OCI-LY7 (cell line): Measurements from ENCODE around the gene CMAS.

Experiments used
- EZH2phosphoT487 ChIP-seq: fragments of 200-600 bp; sonication (generic); IDR thresholded peaks from 2 replicates; pipeline ENCODE4 v1.6.1; 2018; ENCODE audit warnings: low read depth, borderline replicate concordance, mild to moderate bottlenecking, mixed run types, antibody characterized with exemption, low read length, moderate library complexity, mixed read lengths
- TF ChIP-seq, protein P1 (sequence below): fragments of 200-600 bp; sonication (generic); conservative IDR thresholded peaks from 2 replicates; pipeline ENCODE4 v1.5.1; 2014; ENCODE audit warnings: mild to moderate bottlenecking, antibody characterized with exemption, low read length, moderate library complexity, mixed read lengths

DNA sequence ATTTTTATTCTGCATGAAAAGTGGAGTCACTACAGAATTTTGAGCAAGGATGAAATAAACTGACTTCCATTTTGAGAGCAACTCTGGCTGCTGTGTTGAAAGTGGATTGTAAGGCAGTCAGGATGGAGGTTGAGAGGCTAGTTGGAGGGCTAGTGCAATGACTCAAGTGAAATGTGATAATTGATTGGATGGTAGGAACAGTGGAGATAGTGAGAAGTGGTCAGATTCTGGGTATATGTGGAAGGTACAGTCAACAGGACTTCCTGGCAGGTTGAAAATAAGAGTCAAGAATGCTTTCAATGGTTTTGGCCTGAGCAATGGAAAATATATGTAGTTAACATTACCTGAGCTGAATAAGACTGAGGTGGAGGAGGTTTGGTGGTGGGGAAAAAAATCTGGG lies 29.0 kb upstream of the CMAS start:
- TF ChIP-seq, protein P1, sequence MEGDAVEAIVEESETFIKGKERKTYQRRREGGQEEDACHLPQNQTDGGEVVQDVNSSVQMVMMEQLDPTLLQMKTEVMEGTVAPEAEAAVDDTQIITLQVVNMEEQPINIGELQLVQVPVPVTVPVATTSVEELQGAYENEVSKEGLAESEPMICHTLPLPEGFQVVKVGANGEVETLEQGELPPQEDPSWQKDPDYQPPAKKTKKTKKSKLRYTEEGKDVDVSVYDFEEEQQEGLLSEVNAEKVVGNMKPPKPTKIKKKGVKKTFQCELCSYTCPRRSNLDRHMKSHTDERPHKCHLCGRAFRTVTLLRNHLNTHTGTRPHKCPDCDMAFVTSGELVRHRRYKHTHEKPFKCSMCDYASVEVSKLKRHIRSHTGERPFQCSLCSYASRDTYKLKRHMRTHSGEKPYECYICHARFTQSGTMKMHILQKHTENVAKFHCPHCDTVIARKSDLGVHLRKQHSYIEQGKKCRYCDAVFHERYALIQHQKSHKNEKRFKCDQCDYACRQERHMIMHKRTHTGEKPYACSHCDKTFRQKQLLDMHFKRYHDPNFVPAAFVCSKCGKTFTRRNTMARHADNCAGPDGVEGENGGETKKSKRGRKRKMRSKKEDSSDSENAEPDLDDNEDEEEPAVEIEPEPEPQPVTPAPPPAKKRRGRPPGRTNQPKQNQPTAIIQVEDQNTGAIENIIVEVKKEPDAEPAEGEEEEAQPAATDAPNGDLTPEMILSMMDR = no peak
- TF ChIP-seq EZH2phosphoT487 = no peak
